HEK293 (cell line): ENCODE results near the gene GPR17.

Experiments used
- CTCF ChIA-PET: fragments of 350-600 bp; formaldehyde crosslinking; extraction: SDS; loops from one replicate; lab custom pipeline; 2021; ENCODE audit warnings: antibody characterized with exemption; lab: Yijun Ruan, JAX
- POLR2A ChIA-PET: fragments of 300-600 bp; formaldehyde crosslinking; extraction: SDS; loops from one replicate; lab custom pipeline; 2020; ENCODE audit warnings: antibody characterized with exemption, inconsistent platforms; lab: Yijun Ruan, JAX
- H3K27ac ChIP-seq: fragments of 200-500 bp; sonication (Bioruptor generic); 2 replicates; pipeline ENCODE4 v1.5.1; 2014; ENCODE audit warnings: low read depth, low read length, control low read depth, inconsistent platforms; ENCODE audit errors: extremely low read depth
- H3K36me3 ChIP-seq, 2 experiments: fragments of 200-500 bp in 1 of 2; sonication (Bioruptor generic) in 1 of 2; 1 replicate in 1 of 2; 2 replicates in 1 of 2; pipeline ENCODE4 v1.5.1; 2014 to 2017; ENCODE audit warnings: inconsistent platforms in 2 of 2, low read length in 2 of 2; ENCODE audit not compliant: control insufficient read depth in 2 of 2, insufficient read depth in 1 of 2
- H3K4me1 ChIP-seq: fragments of 200-500 bp; sonication (Bioruptor generic); 2 replicates; pipeline ENCODE4 v1.5.1; 2014; ENCODE audit warnings: mild to moderate bottlenecking, low read length, inconsistent platforms; ENCODE audit not compliant: control insufficient read depth, insufficient read depth
- H3K4me3 ChIP-seq: 2 replicates; pipeline ENCODE4 v1.5.1; 2011; ENCODE audit warnings: low read depth, mild to moderate bottlenecking, control low read depth, low read length, moderate library complexity
- H3K9me3 ChIP-seq: fragments of 200-500 bp; sonication (Bioruptor generic); 2 replicates; pipeline ENCODE4 v1.5.1; 2014; ENCODE audit warnings: low read depth, low read length, inconsistent platforms; ENCODE audit not compliant: control insufficient read depth, insufficient read depth
- BCL11B ChIP-seq: fragments of 450-650 bp; formaldehyde crosslinking; IDR thresholded peaks from 2 replicates; pipeline ENCODE4 v1.5.1; 2016; ENCODE audit warnings: low read depth, missing biosample characterization, missing genetic modification characterization
- HOXD13 ChIP-seq: sonication (generic); formaldehyde crosslinking; IDR thresholded peaks from 2 replicates; pipeline ENCODE4 v1.8.0; 2022; ENCODE audit warnings: missing genetic modification reagents, borderline replicate concordance
- MYNN ChIP-seq: fragments of 450-650 bp; formaldehyde crosslinking; IDR thresholded peaks from 2 replicates; pipeline ENCODE4 v1.5.1; 2016; ENCODE audit warnings: missing biosample characterization, missing genetic modification characterization, borderline replicate concordance
- ZBTB7A ChIP-seq: fragments of 450-650 bp; formaldehyde crosslinking; IDR thresholded peaks from 2 replicates; pipeline ENCODE4 v1.5.1; 2016; ENCODE audit warnings: low read depth, missing biosample characterization, missing genetic modification characterization
- ZBTB8A ChIP-seq: fragments of 450-650 bp; formaldehyde crosslinking; IDR thresholded peaks from 2 replicates; pipeline ENCODE4 v1.5.1; 2016; ENCODE audit warnings: missing biosample characterization, missing genetic modification characterization
- ZNF140 ChIP-seq: fragments of 450-650 bp; formaldehyde crosslinking; IDR thresholded peaks from 2 replicates; pipeline ENCODE4 v1.5.1; 2016; ENCODE audit warnings: missing biosample characterization, missing genetic modification characterization
- ZNF223 ChIP-seq: fragments of 450-650 bp; formaldehyde crosslinking; IDR thresholded peaks from 2 replicates; pipeline ENCODE4 v1.5.1; 2016; ENCODE audit warnings: missing biosample characterization, missing genetic modification characterization
- ZNF274 ChIP-seq, 2 experiments: fragments of 200-500 bp in 1 of 2; fragments of 450-650 bp in 1 of 2; sonication (Bioruptor generic) in 1 of 2; formaldehyde crosslinking in 1 of 2; IDR thresholded peaks; 2 replicates each; pipeline versions ENCODE4 v1.5.1 to v1.6.1; 2014 to 2016; ENCODE audit warnings: borderline replicate concordance in 1 of 2, inconsistent platforms in 1 of 2, low read length in 1 of 2, missing biosample characterization in 1 of 2, missing genetic modification characterization in 1 of 2
- ZNF404 ChIP-seq: fragments of 450-650 bp; formaldehyde crosslinking; IDR thresholded peaks from 2 replicates; pipeline ENCODE4 v1.5.1; 2017; ENCODE audit warnings: missing biosample characterization, missing genetic modification characterization
- ZNF426 ChIP-seq: fragments of 450-650 bp; formaldehyde crosslinking; IDR thresholded peaks from 2 replicates; pipeline ENCODE4 v1.5.1; 2017; ENCODE audit warnings: missing biosample characterization, missing genetic modification characterization, mild to moderate bottlenecking, inconsistent platforms, moderate library complexity
- ZNF521 ChIP-seq: fragments of 450-650 bp; formaldehyde crosslinking; IDR thresholded peaks from 2 replicates; pipeline ENCODE4 v1.5.1; 2017; ENCODE audit warnings: missing biosample characterization, mild to moderate bottlenecking, missing genetic modification characterization
- ZNF654 ChIP-seq: fragments of 450-650 bp; formaldehyde crosslinking; IDR thresholded peaks from 2 replicates; pipeline ENCODE4 v1.5.1; 2016; ENCODE audit warnings: low read depth, missing biosample characterization, missing genetic modification characterization
- ZNF747 ChIP-seq: fragments of 450-650 bp; formaldehyde crosslinking; IDR thresholded peaks from 2 replicates; pipeline ENCODE4 v1.5.1; 2016; ENCODE audit warnings: missing biosample characterization, missing genetic modification characterization
- ZSCAN23 ChIP-seq: fragments of 450-650 bp; formaldehyde crosslinking; IDR thresholded peaks from 2 replicates; pipeline ENCODE4 v1.5.1; 2016; ENCODE audit warnings: missing biosample characterization, missing genetic modification characterization
- ZSCAN30 ChIP-seq: fragments of 450-650 bp; IDR thresholded peaks from 2 replicates; pipeline ENCODE4 v1.5.1; 2018; ENCODE audit warnings: missing biosample characterization, mild to moderate bottlenecking, missing genetic modification characterization, moderate library complexity
- ZXDB ChIP-seq: fragments of 450-650 bp; formaldehyde crosslinking; IDR thresholded peaks from 2 replicates; pipeline ENCODE4 v1.5.1; 2016; ENCODE audit warnings: missing biosample characterization, missing genetic modification characterization
- TF ChIP-seq, protein P1 (sequence below): fragments of 450-650 bp; formaldehyde crosslinking; conservative IDR thresholded peaks from 2 replicates; pipeline ENCODE4 v1.5.1; 2016; ENCODE audit warnings: low read depth, missing biosample characterization, missing genetic modification characterization
- TF ChIP-seq, protein P2 (sequence below): fragments of 450-650 bp; formaldehyde crosslinking; IDR thresholded peaks from 2 replicates; pipeline ENCODE4 v1.5.1; 2016; ENCODE audit warnings: missing biosample characterization, missing genetic modification characterization
- TF ChIP-seq, protein P3 (sequence below): fragments of 450-650 bp; formaldehyde crosslinking; IDR thresholded peaks from 2 replicates; pipeline ENCODE4 v1.5.1; 2016; ENCODE audit warnings: missing biosample characterization, missing genetic modification characterization
- TF ChIP-seq, protein P4 (sequence below): fragments of 450-650 bp; formaldehyde crosslinking; IDR thresholded peaks from 2 replicates; pipeline ENCODE4 v1.5.1; 2017; ENCODE audit warnings: missing biosample characterization, mild to moderate bottlenecking, missing genetic modification characterization, moderate library complexity
- TF ChIP-seq, protein P5 (sequence below): fragments of 450-650 bp; formaldehyde crosslinking; IDR thresholded peaks from 2 replicates; pipeline ENCODE4 v1.5.1; 2017; ENCODE audit warnings: missing biosample characterization, missing genetic modification characterization

The GPR17 gene

DNA sequence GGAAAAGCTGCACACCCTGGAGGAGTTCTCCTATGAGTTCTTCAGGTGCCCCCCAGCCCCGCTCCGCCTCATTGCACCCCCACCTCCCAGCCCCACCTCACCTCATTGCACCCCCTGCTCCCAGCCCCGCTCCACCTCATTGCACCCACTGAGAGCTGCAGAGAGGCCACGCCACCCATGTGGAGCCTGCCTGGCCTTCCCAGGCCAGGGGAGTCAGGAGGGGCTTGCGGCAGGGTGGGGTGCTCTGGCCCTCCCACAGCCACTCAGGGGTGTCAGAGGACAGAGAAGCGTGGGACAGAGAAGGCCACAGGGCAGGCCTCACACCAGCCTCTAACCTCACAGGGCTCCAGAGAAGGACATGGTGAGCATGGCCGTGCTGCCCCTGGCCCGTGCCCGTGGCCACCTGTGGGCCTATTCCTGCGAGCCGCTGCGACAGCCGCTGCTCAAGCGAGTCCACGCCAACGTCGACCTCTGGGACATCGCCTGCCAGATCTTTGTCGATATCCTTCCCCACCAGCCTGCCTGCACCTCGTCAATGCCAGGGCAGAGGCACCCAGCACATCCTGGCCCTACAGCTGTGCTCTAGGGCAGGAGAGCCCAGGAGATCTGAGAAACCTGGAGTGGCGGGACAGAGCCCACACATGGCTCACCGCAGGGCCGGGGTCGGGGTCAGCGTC, 15.0 kb upstream of the GPR17 start (continued):
- TF ChIP-seq, protein P1, sequence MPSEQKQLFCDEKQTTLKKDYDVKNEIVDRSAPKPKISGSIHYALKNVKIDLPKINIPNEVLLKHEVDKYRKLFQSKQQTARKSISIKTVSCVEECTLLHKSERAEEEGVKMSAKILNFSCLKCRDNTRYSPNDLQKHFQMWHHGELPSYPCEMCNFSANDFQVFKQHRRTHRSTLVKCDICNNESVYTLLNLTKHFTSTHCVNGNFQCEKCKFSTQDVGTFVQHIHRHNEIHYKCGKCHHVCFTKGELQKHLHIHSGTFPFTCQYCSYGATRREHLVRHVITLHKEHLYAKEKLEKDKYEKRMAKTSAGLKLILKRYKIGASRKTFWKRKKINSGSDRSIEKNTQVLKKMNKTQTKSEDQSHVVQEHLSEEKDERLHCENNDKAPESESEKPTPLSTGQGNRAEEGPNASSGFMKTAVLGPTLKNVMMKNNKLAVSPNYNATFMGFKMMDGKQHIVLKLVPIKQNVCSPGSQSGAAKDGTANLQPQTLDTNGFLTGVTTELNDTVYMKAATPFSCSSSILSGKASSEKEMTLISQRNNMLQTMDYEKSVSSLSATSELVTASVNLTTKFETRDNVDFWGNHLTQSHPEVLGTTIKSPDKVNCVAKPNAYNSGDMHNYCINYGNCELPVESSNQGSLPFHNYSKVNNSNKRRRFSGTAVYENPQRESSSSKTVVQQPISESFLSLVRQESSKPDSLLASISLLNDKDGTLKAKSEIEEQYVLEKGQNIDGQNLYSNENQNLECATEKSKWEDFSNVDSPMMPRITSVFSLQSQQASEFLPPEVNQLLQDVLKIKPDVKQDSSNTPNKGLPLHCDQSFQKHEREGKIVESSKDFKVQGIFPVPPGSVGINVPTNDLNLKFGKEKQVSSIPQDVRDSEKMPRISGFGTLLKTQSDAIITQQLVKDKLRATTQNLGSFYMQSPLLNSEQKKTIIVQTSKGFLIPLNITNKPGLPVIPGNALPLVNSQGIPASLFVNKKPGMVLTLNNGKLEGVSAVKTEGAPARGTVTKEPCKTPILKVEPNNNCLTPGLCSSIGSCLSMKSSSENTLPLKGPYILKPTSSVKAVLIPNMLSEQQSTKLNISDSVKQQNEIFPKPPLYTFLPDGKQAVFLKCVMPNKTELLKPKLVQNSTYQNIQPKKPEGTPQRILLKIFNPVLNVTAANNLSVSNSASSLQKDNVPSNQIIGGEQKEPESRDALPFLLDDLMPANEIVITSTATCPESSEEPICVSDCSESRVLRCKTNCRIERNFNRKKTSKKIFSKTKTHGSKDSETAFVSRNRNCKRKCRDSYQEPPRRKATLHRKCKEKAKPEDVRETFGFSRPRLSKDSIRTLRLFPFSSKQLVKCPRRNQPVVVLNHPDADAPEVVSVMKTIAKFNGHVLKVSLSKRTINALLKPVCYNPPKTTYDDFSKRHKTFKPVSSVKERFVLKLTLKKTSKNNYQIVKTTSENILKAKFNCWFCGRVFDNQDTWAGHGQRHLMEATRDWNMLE (tag by site-specific recombination) = no peak
- TF ChIP-seq, protein P2, sequence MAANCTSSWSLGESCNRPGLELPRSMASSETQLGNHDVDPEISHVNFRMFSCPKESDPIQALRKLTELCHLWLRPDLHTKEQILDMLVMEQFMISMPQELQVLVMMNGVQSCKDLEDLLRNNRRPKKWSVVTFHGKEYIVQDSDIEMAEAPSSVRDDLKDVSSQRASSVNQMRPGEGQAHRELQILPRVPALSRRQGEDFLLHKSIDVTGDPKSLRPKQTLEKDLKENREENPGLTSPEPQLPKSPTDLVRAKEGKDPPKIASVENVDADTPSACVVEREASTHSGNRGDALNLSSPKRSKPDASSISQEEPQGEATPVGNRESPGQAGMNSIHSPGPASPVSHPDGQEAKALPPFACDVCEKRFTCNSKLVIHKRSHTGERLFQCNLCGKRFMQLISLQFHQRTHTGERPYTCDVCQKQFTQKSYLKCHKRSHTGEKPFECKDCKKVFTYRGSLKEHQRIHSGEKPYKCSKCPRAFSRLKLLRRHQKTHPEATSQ (tag by site-specific recombination) = no peak

DNA sequence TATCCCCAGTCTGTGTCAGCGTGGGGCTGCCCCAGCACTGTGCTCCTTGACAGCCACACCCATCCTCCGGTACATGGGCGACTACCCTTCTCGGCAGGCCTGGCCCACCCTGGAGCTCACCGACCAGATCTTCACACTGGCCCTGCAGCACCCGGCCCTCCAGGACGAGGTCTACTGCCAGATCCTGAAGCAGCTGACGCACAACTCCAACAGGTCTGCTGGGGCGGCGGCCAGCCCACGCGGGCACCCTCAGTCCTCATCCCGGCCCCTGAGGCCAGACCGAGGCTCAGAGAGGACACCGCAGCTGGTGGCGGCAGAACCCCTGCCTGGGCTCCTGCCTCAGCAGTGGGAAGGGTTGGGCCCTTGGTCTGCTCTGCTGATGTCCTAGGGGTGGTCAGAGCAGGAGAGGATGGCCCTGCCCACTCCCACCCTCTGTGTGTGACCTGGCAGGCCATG, 14.4 kb upstream of the GPR17 start:
- Histone ChIP-seq H3K36me3 (no peaks in the 10 kb centered on the region), H3K9me3 (no peaks in the 10 kb centered on the region), H3K4me3 (no peak overlapping the region), H3K27ac (no peak overlapping the region), H3K4me1 (no peaks in the 10 kb centered on the region)
- ChIA-PET POLR2A (no interaction called here), CTCF (interaction anchor here (0.6 to 1.2 kb wide), 2 partner anchors 40 to 228 kb away, joined by 3 read pairs; no protein-coding TSS in a partner anchor)
- TF ChIP-seq ZNF747 (tag by site-specific recombination) (no peak), BCL11B (no peak), ZBTB7A (tag by site-specific recombination) (no peak), ZBTB8A (tag by site-specific recombination) (no peak), HOXD13 (CRISPR knock-in tag) (no peak), ZSCAN23 (no peak), ZNF274 (IDR thresholded peaks at IDR 0.05; ENCODE audit: low read length) (no peak), ZNF274 (tag by site-specific recombination; IDR thresholded peaks at IDR 0.05; ENCODE audit: borderline replicate concordance) (no peak), ZNF654 (tag by site-specific recombination) (no peak), ZNF404 (tag by site-specific recombination) (no peak), MYNN (tag by site-specific recombination) (no peak), ZNF223 (tag by site-specific recombination) (no peak), ZSCAN30 (tag by site-specific recombination) (no peak), ZNF140 (tag by site-specific recombination) (no peak), ZNF521 (tag by site-specific recombination) (no peak), ZNF426 (tag by site-specific recombination) (no peak), ZXDB (tag by site-specific recombination) (no peak)
- TF ChIP-seq, protein P3, sequence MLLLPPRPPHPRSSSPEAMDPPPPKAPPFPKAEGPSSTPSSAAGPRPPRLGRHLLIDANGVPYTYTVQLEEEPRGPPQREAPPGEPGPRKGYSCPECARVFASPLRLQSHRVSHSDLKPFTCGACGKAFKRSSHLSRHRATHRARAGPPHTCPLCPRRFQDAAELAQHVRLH = no peak
- TF ChIP-seq, protein P4, sequence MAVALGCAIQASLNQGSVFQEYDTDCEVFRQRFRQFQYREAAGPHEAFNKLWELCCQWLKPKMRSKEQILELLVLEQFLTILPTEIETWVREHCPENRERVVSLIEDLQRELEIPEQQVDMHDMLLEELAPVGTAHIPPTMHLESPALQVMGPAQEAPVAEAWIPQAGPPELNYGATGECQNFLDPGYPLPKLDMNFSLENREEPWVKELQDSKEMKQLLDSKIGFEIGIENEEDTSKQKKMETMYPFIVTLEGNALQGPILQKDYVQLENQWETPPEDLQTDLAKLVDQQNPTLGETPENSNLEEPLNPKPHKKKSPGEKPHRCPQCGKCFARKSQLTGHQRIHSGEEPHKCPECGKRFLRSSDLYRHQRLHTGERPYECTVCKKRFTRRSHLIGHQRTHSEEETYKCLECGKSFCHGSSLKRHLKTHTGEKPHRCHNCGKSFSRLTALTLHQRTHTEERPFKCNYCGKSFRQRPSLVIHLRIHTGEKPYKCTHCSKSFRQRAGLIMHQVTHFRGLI (tag by site-specific recombination) = no peak
- TF ChIP-seq, protein P5, sequence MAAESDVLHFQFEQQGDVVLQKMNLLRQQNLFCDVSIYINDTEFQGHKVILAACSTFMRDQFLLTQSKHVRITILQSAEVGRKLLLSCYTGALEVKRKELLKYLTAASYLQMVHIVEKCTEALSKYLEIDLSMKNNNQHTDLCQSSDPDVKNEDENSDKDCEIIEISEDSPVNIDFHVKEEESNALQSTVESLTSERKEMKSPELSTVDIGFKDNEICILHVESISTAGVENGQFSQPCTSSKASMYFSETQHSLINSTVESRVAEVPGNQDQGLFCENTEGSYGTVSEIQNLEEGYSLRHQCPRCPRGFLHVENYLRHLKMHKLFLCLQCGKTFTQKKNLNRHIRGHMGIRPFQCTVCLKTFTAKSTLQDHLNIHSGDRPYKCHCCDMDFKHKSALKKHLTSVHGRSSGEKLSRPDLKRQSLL = no peak
